A549 treated with AZD2906 at 1 μM for 4 hours (cell line): ENCODE measurements around the gene RCAN3. TPM values are rescaled to one million over a fixed set of nuclear protein-coding genes. Genes with fewer than 3 reads are reported as not detected.

Experiments used
- total RNA-seq: library from RNA; stranded (reverse); fragments of 200-300 nt; extraction: Qiagen RNA extraction; gene quantifications from 5 replicates; pipeline ENCODE4 v1.2.3, GENCODE V29; 2022

Gene RCAN3
- total RNA-seq: 12.1 to 15.7 TPM (median 14.1 TPM) in 5 replicates

DNA sequence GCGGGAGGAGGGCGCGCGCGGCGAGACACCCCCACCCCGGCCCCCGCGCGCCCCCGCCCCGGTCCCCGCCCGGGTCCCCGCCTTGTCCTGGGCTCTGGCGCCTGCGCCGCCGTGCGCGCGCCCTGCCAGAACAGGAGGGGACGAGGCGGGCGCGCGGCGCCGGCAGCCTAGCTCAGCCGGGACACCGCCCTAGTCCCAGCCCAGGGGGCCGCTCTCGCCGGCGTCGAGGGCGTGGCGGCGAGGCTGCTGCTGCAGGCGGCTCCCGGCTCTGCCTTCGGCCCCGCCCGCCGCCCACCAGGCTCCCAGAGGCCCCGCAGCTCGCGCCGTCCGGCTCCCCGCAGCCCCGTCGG, at the start of gene RCAN3:
Gene RCAN3, plus strand, starts transcription at position 128 of the 350 bp plus-strand sequence. CDS start 11,537 bp downstream, outside the sequence.

DNA sequence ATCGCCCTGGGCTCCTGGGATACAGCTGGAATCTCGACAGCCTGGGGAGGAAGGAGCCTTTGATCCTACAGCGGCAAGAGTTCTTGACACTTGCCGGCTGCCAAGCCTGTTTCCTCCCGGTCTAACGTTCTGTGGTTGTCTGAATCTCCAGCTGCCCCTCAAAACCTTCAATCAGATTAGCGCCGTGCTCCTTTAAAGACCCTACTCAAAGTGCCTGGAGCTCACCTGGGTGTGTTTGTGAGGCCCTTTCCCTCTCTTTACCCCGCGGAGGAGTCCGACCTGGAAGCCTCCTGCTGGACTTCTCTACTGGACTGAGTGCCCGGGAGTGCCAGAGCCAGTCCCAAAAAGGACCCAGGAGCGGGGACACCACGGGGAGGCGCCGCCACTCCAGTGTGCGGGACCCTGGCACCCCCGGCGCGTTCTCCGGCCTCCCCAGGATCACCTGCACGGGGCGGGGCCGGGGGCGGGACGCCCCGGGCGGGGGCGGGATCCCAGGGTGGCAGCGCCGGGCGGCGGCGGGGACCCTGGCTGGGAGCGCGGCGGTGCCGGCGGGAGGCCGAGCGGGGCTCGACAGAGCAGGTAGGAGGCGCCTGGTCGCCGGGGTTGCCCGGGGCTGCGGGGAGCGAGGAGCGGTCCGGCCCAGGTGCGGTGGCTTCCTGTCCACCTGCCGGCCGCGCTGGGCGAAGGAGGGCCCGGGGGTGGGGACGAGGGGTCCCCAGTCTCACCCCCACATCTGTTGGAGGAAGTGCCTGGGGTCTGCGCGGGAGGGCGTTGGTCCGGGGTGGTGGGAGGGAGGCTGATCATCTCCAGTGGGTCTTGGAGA, 53.2 kb downstream of the RCAN3 start, which contains the start of gene NCMAP:
Gene NCMAP, plus strand, starts transcription at position 497 of the 823 bp plus-strand sequence. CDS start 39,344 bp downstream, outside the sequence.

Other genes starting within 250 kb of the RCAN3 start
- 0.76 to 0.86 TPM (median 0.79 TPM) in 5 replicates for gene GRHL3, start 183.5 kb upstream of the RCAN3 start, total RNA-seq
- gene STPG1, start 89.1 kb upstream of the RCAN3 start, total RNA-seq: 5.1 to 6.4 TPM (median 6.0 TPM) in 5 replicates
- gene NIPAL3, start 87.0 kb upstream of the RCAN3 start, total RNA-seq: 6.3 to 7.4 TPM (median 7.1 TPM) in 5 replicates
- gene NCMAP, start 53.3 kb downstream of the RCAN3 start, total RNA-seq: 0.02 to 0.06 TPM (median 0.03 TPM) in 4 of 5 replicates, not detected in the other
- 36.6 to 60.6 TPM (median 40.2 TPM) in 5 replicates for gene SRRM1, start 140.5 kb downstream of the RCAN3 start, total RNA-seq
- 44.4 to 64.1 TPM (median 57.3 TPM) in 5 replicates for gene CLIC4, start 242.6 kb downstream of the RCAN3 start, total RNA-seq